HepG2 (cell line): ENCODE data around the gene SRRM2. TPM values are rescaled to one million over a fixed set of nuclear protein-coding genes. Genes with fewer than 3 reads are reported as not detected.

Experiments
- ATAC-seq: fragments of 200-7000 bp; cut with Tn5 transposase; 3 replicates; pipeline ENCODE4 v1.9.1; 2020; ENCODE audit warnings: mild to moderate bottlenecking, moderate library complexity
- BruUV-seq: library from RNA; stranded (reverse); fragments of 400-500 nt; replicated peaks from 2 replicates; lab custom pipeline; 2021; lab: Mats Ljungman, UMichigan
- CTCF ChIA-PET: fragments of 300-600 bp; formaldehyde crosslinking; extraction: SDS; loops from one replicate; lab custom pipeline; 2021; ENCODE audit warnings: low total read pairs, inconsistent platforms, low intra/inter-chr PET ratio; lab: Yijun Ruan, JAX
- POLR2A ChIA-PET: fragments of 350-600 bp; sonication (Branson Sonifier 250); formaldehyde crosslinking; loops from one replicate; lab custom pipeline; 2020; ENCODE audit warnings: antibody characterized with exemption, inconsistent platforms; lab: Yijun Ruan, JAX
- DNase-seq: peaks from one replicate; pipeline ENCODE4 v3.0.0-alpha.2; 2015; ENCODE audit warnings: low spot score
- FAIRE-seq: peaks from 3 replicates; lab custom pipeline; 2011; peaks lifted over from hg19 to GRCh38; lab: Jason Lieb, UNC
- H2AFZ ChIP-seq: one replicate; pipeline ENCODE4 v1.6.1; 2011; ENCODE audit warnings: low read length, inconsistent platforms
- H3K27ac ChIP-seq: fragments of 300-600 bp; 3 replicates; pipeline ENCODE4 v1.8.0; 2011; ENCODE audit warnings: mixed run types, mild to moderate bottlenecking, mixed read lengths, low read length, inconsistent platforms; ENCODE audit not compliant: insufficient read depth; ENCODE audit errors: extremely low read length
- H3K27me3 ChIP-seq, 2 experiments: fragments of 200-600 bp in 1 of 2; 2 replicates in 1 of 2; 3 replicates in 1 of 2; pipeline versions ENCODE4 v1.6.0 to v1.8.0; 2011; ENCODE audit warnings: low read length in 2 of 2, mild to moderate bottlenecking in 2 of 2, moderate library complexity in 2 of 2, inconsistent platforms in 1 of 2; ENCODE audit not compliant: insufficient read depth in 2 of 2, control insufficient read depth in 1 of 2
- H3K36me3 ChIP-seq, 2 experiments: fragments of 200-600 bp in 1 of 2; replicated peaks in 1 of 2; 2 replicates in 1 of 2; 3 replicates in 1 of 2; pipeline versions ENCODE4 v1.5.1 to v1.8.0; 2011; ENCODE audit warnings: low read length in 2 of 2, inconsistent platforms in 1 of 2; ENCODE audit not compliant: insufficient read depth in 2 of 2, control insufficient read depth in 1 of 2
- H3K4me1 ChIP-seq: 2 replicates; pipeline ENCODE4 v1.5.1; 2012; ENCODE audit warnings: low read length, inconsistent platforms; ENCODE audit not compliant: insufficient read depth
- H3K4me2 ChIP-seq: 2 replicates; pipeline ENCODE4 v1.6.0; 2011; ENCODE audit warnings: low read depth, low read length, inconsistent platforms
- H3K4me3 ChIP-seq, 3 experiments: fragments of 200-600 bp in 1 of 3; sonication (generic), shearing (Covaris generic) in 1 of 3; replicated peaks in 1 of 3; 2 replicates each; pipeline ENCODE4 v1.5.1; 2011 to 2016; ENCODE audit warnings: low read length in 3 of 3, inconsistent platforms in 2 of 3, low read depth in 2 of 3, mild to moderate bottlenecking in 2 of 3, control low read depth in 1 of 3, mixed read lengths in 1 of 3; ENCODE audit not compliant: insufficient read depth in 1 of 3
- H3K79me2 ChIP-seq: one replicate; pipeline ENCODE4 v1.6.1; 2011; ENCODE audit warnings: low read length, inconsistent platforms; ENCODE audit not compliant: insufficient read depth
- H3K9ac ChIP-seq: 2 replicates; pipeline ENCODE4 v1.6.0; 2011; ENCODE audit warnings: mild to moderate bottlenecking, low read depth, low read length, inconsistent platforms; ENCODE audit not compliant: insufficient read depth
- H3K9me3 ChIP-seq: 2 replicates; pipeline ENCODE4 v1.5.1; 2012; ENCODE audit warnings: mild to moderate bottlenecking, low read length
- H4K20me1 ChIP-seq: 2 replicates; pipeline ENCODE4 v1.6.0; 2011; ENCODE audit warnings: inconsistent platforms, mild to moderate bottlenecking, low read length, moderate library complexity; ENCODE audit not compliant: insufficient read depth
- ATF1 ChIP-seq: IDR thresholded peaks from 2 replicates; pipeline ENCODE4 v1.6.1; 2016; ENCODE audit warnings: mild to moderate bottlenecking, control low read depth
- ATF2 ChIP-seq: sonication (generic); formaldehyde crosslinking; IDR thresholded peaks from 2 replicates; pipeline ENCODE4 v1.4.0; 2020; ENCODE audit warnings: missing genetic modification reagents
- DRAP1 ChIP-seq: IDR thresholded peaks from 2 replicates; pipeline ENCODE4 v1.6.1; 2016; ENCODE audit warnings: missing genetic modification reagents, missing compliant biosample characterization
- MAZ ChIP-seq, 2 experiments: sonication (generic) in 1 of 2; formaldehyde crosslinking in 1 of 2; IDR thresholded peaks; 2 replicates each; pipeline versions ENCODE4 v1.5.0 to v1.6.1; 2012 to 2020; ENCODE audit warnings: low read depth in 2 of 2, mild to moderate bottlenecking in 2 of 2, borderline replicate concordance in 1 of 2, improper control_type of control experiment in 1 of 2, low read length in 1 of 2, missing genetic modification reagents in 1 of 2, moderate library complexity in 1 of 2
- MLLT10 ChIP-seq: sonication (generic); formaldehyde crosslinking; IDR thresholded peaks from 2 replicates; pipeline ENCODE4 v1.4.0; 2020; ENCODE audit warnings: missing genetic modification reagents
- NFE2L1 ChIP-seq: sonication (generic); formaldehyde crosslinking; IDR thresholded peaks from 2 replicates; pipeline ENCODE4 v1.4.0; 2020; ENCODE audit warnings: missing genetic modification reagents, mild to moderate bottlenecking, borderline replicate concordance
- SIN3A ChIP-seq: IDR thresholded peaks from 2 replicates; pipeline ENCODE4 v1.6.1; 2011; ENCODE audit warnings: low read depth, mild to moderate bottlenecking, control low read depth, low read length, borderline replicate concordance
- SMAD3 ChIP-seq: sonication (generic); formaldehyde crosslinking; IDR thresholded peaks from 2 replicates; pipeline ENCODE4 v1.4.0; 2020; ENCODE audit warnings: missing genetic modification reagents
- ZBTB7B ChIP-seq: sonication (generic); formaldehyde crosslinking; IDR thresholded peaks from 2 replicates; pipeline ENCODE4 v1.4.0; 2020; ENCODE audit warnings: missing genetic modification reagents
- ZNF552 ChIP-seq: sonication (generic); formaldehyde crosslinking; IDR thresholded peaks from 2 replicates; pipeline ENCODE4 v1.9.0; 2022; ENCODE audit warnings: missing genetic modification reagents, mild to moderate bottlenecking, borderline replicate concordance
- ZNF563 ChIP-seq: sonication (generic); formaldehyde crosslinking; IDR thresholded peaks from 2 replicates; pipeline ENCODE4 v1.8.0; 2022; ENCODE audit warnings: mild to moderate bottlenecking, moderate library complexity, missing genetic modification reagents
- ZNF770 ChIP-seq: sonication (generic); formaldehyde crosslinking; IDR thresholded peaks from 2 replicates; pipeline ENCODE4 v1.5.0; 2020; ENCODE audit warnings: mild to moderate bottlenecking, missing genetic modification reagents
- ZNF878 ChIP-seq: sonication (generic); formaldehyde crosslinking; IDR thresholded peaks from 2 replicates; pipeline ENCODE4 v1.8.1; 2023; ENCODE audit warnings: mild to moderate bottlenecking, missing genetic modification reagents, moderate library complexity
- WGBS: methylation state at CpG from one replicate; pipeline ENCODE4 v1.1.6; 2017; ENCODE audit warnings: low lambda C conversion rate; 5-methylcytosine and 5-hydroxymethylcytosine counted together
- in situ Hi-C: cut with HindIII; loops from 2 replicates; pipeline ENCODE4 v1.10.0; 2017; ENCODE audit warnings: low pct_unique_long_range_greater_than_20kb; ENCODE audit not compliant: extremely low pct_ligation_motif_present
- intact Hi-C: fragments of 100-400 bp; cut with micrococcal nuclease; formaldehyde crosslinking; loops from one replicate; pipeline ENCODE4 v1.10.0; 2022; ENCODE audit not compliant: unreplicated experiment
- polyA plus RNA-seq, 8 experiments: library from polyadenylated mRNA; depleted of rRNA in 3 of 8; stranded (reverse) in 7 of 8; unstranded in 1 of 8; fragments of >200 nt; fragmentation: Illumina TruSeq in 4 of 8; extraction: Trizol in 4 of 8; gene quantifications; 2 replicates each; pipeline versions ENCODE4 v1.2.1 to v1.2.3, GENCODE V29; 2011 to 2016; ENCODE audit warnings: low read depth in 4 of 8, missing spikeins in 1 of 8, mixed read lengths in 1 of 8; ENCODE audit not compliant: insufficient read depth in 1 of 8
- total RNA-seq, 5 experiments: library from RNA; depleted of rRNA; stranded (reverse); fragments of >200 nt; fragmentation: Illumina TruSeq; extraction: Trizol; gene quantifications; 2 replicates each; pipeline ENCODE4 v1.2.3, GENCODE V29; 2016; ENCODE audit warnings: low read depth in 1 of 5
- TF ChIP-seq, protein P1 (sequence below): IDR thresholded peaks from 2 replicates; pipeline ENCODE4 v1.6.1; 2016; ENCODE audit warnings: low read depth, control low read depth
- TF ChIP-seq, protein P2 (sequence below): sonication (generic); formaldehyde crosslinking; IDR thresholded peaks from 2 replicates; pipeline ENCODE4 v1.8.0; 2022; ENCODE audit warnings: missing genetic modification reagents, mild to moderate bottlenecking, moderate library complexity, borderline replicate concordance

SRRM2 gene
- total and polyA plus RNA-seq, 2 of the 13 experiments (the other 11 are each of a cell fraction or from before 2014, with no cell fraction given) = 50.4 to 112 TPM

- Histone ChIP-seq H2AFZ (no peak overlapping the region), H4K20me1 (peaks cover 35% of the 10 kb centered on the region), H3K4me3 (peak overlapping the region; percentile 74 to 93 (median 83)), H3K79me2 (peaks cover 50% of the 10 kb centered on the region), H3K4me1 (peaks cover 37% of the 10 kb centered on the region), H3K36me3 (peaks cover 3 to 9% of the 10 kb centered on the region in 2 experiments; a peak in 3 of 5 replicates), H3K4me2 (peak overlapping the region; percentile 97), H3K9me3 (no peaks in the 10 kb centered on the region), H3K9ac (peak overlapping the region; percentile 100), H3K27me3 (no peaks in the 10 kb centered on the region; a peak in 1 of 5 replicates), H3K27ac (peak overlapping the region; percentile 100)
- FAIRE-seq = no peak
- TSS peak; percentile 86 for BruUV-seq
- ChIA-PET POLR2A (interaction anchor here (0.7 to 5.1 kb wide), 19 partner anchors 10 to 596 kb away, joined by 3 to 74 read pairs (median 6); partner anchors contain the start of genes ELOB, FLYWCH1, FLYWCH2 and HCFC1R1), CTCF (no interaction called here)
- ATAC-seq = peak; percentile 86
- in situ Hi-C loops (no loop called here), intact Hi-C loops (no loop called here)
- peak; percentile 83 for DNase-seq
- 0% methylated on average over 16 of the region's 23 CpGs for WGBS
- TF ChIP-seq, protein P1, sequence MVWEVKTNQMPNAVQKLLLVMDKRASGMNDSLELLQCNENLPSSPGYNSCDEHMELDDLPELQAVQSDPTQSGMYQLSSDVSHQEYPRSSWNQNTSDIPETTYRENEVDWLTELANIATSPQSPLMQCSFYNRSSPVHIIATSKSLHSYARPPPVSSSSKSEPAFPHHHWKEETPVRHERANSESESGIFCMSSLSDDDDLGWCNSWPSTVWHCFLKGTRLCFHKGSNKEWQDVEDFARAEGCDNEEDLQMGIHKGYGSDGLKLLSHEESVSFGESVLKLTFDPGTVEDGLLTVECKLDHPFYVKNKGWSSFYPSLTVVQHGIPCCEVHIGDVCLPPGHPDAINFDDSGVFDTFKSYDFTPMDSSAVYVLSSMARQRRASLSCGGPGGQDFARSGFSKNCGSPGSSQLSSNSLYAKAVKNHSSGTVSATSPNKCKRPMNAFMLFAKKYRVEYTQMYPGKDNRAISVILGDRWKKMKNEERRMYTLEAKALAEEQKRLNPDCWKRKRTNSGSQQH (CRISPR knock-in tag) = 0 out of 2 replicates have a peak, but pooled peaks have one; percentile 21
- 0 out of 2 replicates have a peak, but pooled peaks have one; percentile 85 for TF ChIP-seq SIN3A
- 0 out of 2 replicates have a peak, but pooled peaks have one; percentile 12 for TF ChIP-seq NFE2L1 (CRISPR knock-in tag)
- TF ChIP-seq, protein P2, sequence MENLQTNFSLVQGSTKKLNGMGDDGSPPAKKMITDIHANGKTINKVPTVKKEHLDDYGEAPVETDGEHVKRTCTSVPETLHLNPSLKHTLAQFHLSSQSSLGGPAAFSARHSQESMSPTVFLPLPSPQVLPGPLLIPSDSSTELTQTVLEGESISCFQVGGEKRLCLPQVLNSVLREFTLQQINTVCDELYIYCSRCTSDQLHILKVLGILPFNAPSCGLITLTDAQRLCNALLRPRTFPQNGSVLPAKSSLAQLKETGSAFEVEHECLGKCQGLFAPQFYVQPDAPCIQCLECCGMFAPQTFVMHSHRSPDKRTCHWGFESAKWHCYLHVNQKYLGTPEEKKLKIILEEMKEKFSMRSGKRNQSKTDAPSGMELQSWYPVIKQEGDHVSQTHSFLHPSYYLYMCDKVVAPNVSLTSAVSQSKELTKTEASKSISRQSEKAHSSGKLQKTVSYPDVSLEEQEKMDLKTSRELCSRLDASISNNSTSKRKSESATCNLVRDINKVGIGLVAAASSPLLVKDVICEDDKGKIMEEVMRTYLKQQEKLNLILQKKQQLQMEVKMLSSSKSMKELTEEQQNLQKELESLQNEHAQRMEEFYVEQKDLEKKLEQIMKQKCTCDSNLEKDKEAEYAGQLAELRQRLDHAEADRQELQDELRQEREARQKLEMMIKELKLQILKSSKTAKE (CRISPR knock-in tag) = 0 out of 2 replicates have a peak, but pooled peaks have one; percentile 26
- TF ChIP-seq ATF1 (CRISPR knock-in tag) = no peak
- TF ChIP-seq ZBTB7B (CRISPR knock-in tag) = peak; percentile 52; the same call in 1 of the 2 replicates
- TF ChIP-seq ZNF563 (CRISPR knock-in tag) = 0 out of 2 replicates have a peak, but pooled peaks have one; percentile 74
- peak; percentile 30; the same call in 1 of the 2 replicates for TF ChIP-seq ATF2 (CRISPR knock-in tag)
- peak; percentile 59; the same call in 1 of the 2 replicates for TF ChIP-seq DRAP1
- 0 out of 2 replicates have a peak, but pooled peaks have one; percentile 51 for TF ChIP-seq MAZ (IDR thresholded peaks at IDR 0.05; ENCODE audit: borderline replicate concordance, low read depth, low read length)
- TF ChIP-seq MAZ (CRISPR knock-in tag; IDR thresholded peaks at IDR 0.05; ENCODE audit: low read depth) = no peak
- TF ChIP-seq SMAD3 (CRISPR knock-in tag) = 0 out of 2 replicates have a peak, but pooled peaks have one; percentile 21
- peak; percentile 46 for TF ChIP-seq ZNF770
- 0 out of 2 replicates have a peak, but pooled peaks have one; percentile 57 for TF ChIP-seq MLLT10
- 0 out of 2 replicates have a peak, but pooled peaks have one; percentile 11 for TF ChIP-seq ZNF552 (CRISPR knock-in tag)
- no peak for TF ChIP-seq ZNF878 (CRISPR knock-in tag)
Measured at GRCh38 chr16:2751577-2752034, 832 bp upstream of the SRRM2 start.
